Liver (tissue), 3 donors: Measurements from ENCODE around the gene AHNAK2.

ENCODE experiments used
- CTCF ChIP-seq: fragments of 150-350 bp; IDR thresholded peaks from 2 replicates; pipeline ENCODE4 v1.5.1; 2017; ENCODE audit warnings: improper control_type of control experiment, low read depth, low read length; ENCODE audit not compliant: missing input control
- FOXA1 ChIP-seq: IDR thresholded peaks from 2 replicates; pipeline ENCODE4 v1.6.1; 2016; ENCODE audit warnings: antibody characterized with exemption
- GABPA ChIP-seq, 2 donors: IDR thresholded peaks in 1 of 2; conservative IDR thresholded peaks in 1 of 2; 2 replicates each; pipeline ENCODE4 v1.6.1; 2016; ENCODE audit warnings: antibody characterized with exemption in 2 of 2, mild to moderate bottlenecking in 1 of 2, moderate library complexity in 1 of 2
- RAD21 ChIP-seq, 2 donors: IDR thresholded peaks; 2 replicates each; pipeline ENCODE4 v1.6.1; 2016; ENCODE audit warnings: antibody characterized with exemption in 2 of 2, mild to moderate bottlenecking in 2 of 2
- REST ChIP-seq: IDR thresholded peaks from 2 replicates; pipeline ENCODE4 v1.6.1; 2016; ENCODE audit warnings: antibody characterized with exemption, mild to moderate bottlenecking
- RXRA ChIP-seq, 2 donors: IDR thresholded peaks; 2 replicates each; pipeline ENCODE4 v1.6.1; 2017 to 2018; ENCODE audit warnings: antibody characterized with exemption in 2 of 2, mild to moderate bottlenecking in 1 of 2
- donor health status: healthy.
- donor health status: healthy.

- TF ChIP-seq FOXA1 (no peak), CTCF (no peak), RAD21 (IDR thresholded peaks at IDR 0.05) (no peak), GABPA (IDR thresholded peaks at IDR 0.05 in 1 of 2, conservative IDR thresholded peaks at IDR 0.05 in 1 of 2) (no peak), REST (no peak), RXRA (IDR thresholded peaks at IDR 0.05) (no peak)
These were observed 11.8 kb upstream of the AHNAK2 start for GRCh38 chr14:104989951-104990303.
